ENCODE measurements around the gene MYZAP.

GRCh38 chr15:57597431-57597830, 5.7 kb downstream of the MYZAP start:
- no peak for TF ChIP-seq CTCF (IDR thresholded peaks at IDR 0.05)
- no peak for TF ChIP-seq ZFX (IDR thresholded peaks at IDR 0.05; ENCODE audit: borderline replicate concordance)

Data from 22Rv1 (cell line).